HG02973 (cell line): Measurements from ENCODE around the gene LAMC1.
A peak's percentile ranks its signal among the peaks of the same experiment; 100 is the strongest.

Experiments
- ATAC-seq: cut with Tn5 transposase; IDR thresholded peaks from one replicate; pipeline ENCODE4 v1.9.1; 2021; ENCODE audit warnings: moderate library complexity; ENCODE audit not compliant: unreplicated experiment

The LAMC1 gene

DNA sequence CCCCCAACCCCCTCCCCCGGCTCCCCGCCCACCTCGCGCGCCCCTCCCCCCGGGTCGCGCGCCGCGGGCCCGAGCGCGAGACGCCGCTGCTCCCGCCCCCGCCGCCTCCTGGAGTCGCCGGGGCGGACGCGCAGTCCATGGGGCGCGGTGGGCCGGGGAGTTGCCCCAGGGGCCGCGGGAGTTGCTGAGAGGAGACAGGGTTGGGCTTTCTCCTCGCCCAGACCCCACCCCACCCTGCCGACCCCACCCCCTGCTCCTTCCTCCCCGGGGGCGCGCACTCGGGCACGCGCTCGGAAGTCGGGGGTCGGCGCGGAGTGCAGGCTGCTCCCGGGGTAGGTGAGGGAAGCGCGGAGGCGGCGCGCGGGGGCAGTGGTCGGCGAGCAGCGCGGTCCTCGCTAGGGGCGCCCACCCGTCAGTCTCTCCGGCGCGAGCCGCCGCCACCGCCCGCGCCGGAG lies at the start of gene LAMC1:
Gene LAMC1 (plus strand): TSS at position 275 of the 455 bp plus-strand sequence. CDS start 297 bp downstream, outside the sequence.
- peak; percentile 26 for ATAC-seq

DNA sequence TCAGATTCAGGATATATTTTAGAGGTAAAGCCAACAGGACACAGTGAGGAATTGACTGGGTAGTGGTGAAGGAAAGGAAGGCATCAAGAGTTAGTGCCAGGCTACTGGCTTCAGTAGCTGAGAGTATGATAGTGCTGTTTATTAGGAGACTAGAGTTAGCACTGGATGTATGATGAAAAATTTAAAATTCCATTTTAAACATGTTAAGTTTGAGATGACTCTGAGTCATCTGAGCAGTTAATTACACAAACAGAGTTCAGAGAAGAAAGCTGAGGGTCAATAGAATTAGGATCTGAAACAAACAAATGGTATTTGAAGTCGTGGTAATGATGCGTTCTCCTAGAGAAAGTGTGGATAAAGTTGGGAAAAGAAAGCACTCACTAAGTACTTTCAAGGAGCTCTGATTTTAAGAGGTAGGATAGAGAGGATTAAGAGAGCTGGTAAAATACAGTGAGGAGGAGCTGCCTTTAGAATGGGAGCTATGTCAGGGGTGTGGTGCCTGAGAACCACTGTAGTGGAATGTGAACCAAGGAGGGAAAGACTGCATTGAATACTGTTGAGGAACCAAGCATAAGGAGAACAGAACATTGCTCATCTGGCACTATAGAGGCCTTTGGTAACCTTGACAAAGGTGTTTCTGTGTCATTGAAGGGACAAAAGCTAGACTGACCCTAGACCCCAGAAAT lies 48.6 kb upstream of the LAMC1 start:
- no peak for ATAC-seq

- ATAC-seq = no peak
Observed at GRCh38 chr1:182977480-182977879, 45.7 kb upstream of the LAMC1 start.

DNA sequence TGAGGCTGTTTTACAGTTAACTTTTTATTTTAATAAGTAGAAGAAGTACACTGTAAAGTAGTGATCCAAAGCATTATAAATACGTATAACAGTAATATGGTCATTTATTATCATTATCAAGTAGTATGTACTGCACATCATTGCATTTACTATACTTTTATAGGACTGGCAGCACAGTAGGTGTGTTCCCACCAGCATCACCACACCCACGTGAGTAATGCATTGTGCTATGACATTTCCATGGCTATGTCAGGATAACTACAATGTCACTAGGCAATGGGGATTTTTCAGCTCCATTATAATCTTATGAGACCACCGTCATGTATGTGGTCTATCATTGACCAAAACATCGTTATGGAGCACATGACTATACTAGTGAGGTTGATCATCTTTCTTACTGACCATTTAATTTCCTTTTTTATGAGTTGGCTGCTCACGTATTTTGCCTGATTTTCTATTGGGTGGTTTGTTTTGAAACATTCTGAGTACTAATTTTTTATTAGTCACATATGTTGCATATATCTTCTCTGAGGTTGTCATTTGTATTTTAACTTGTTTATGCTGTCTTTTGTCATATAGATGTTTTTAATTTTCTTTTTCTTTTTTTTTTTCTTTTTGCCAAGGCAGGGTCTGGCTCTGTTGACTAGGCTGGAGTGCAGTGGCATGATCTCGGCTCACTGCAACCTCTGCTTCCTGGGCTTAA lies 44.9 kb upstream of the LAMC1 start:
- ATAC-seq = no peak

GRCh38 chr1:182984138-182984537 lies 39.1 kb upstream of the LAMC1 start:
- ATAC-seq = no peak

GRCh38 chr1:182984621-182985020 lies 38.6 kb upstream of the LAMC1 start:
- no peak for ATAC-seq

GRCh38 chr1:182985876-182986275 lies 37.3 kb upstream of the LAMC1 start:
- ATAC-seq = no peak

- ATAC-seq = no peak
Observed at GRCh38 chr1:182990413-182991144, 32.6 kb upstream of the LAMC1 start.

DNA sequence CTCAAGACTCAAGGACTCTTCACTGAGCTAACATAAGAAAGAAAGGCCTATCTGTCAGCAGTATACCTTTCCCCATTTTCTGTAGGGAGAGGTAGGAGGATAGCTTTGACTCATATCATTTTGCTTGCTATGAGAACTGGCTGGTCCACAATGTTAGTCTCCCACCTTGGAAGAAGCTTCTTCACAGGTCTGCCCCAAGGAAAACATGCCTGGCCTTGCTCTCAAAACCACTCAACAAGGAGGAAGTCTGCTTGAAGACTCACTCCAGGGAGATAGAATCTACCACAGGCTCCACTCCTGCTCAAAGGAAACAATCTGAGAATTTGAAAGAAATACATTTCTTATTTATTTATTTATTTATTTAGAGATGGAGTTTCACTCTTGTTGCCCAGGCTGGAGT lies 29.5 kb upstream of the LAMC1 start:
- no peak for ATAC-seq

DNA sequence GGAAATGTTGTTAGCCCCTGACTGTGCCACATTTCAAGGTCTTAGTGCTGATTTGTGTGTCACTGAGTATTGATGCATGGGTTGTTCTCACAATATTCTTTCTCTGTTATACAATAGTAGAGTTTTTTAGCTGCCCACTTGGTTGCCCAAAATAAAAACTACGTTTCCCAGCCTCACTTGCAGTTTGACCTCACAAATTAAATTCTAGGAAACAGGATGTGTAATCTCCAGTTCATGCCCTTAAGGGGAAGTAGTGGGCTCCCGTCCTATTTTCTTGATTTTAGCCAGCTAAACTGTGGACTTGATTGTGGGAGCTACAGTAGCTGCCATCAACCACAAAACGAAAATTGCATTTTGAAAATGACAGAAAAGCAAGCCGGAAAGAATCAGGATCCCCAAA lies 27.3 kb upstream of the LAMC1 start:
- no peak for ATAC-seq

DNA sequence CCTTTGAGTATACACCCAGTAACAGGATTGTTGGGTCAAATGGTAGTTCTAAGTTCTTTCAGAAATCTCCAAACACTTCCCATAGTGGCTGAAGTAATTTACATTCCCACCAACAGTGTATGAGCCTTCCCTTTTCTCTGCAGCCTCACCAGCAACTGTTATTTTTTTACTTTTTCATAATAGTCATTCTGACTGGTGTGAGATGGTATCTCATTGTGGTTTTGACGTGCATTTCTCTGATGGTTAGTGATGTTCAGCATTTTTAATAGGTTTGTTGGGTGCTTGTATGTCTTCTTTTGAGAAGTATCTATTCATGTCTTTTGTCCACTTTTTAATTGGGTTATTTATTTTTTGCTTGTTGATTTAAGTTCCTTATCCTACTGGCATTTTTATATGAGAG lies 26.4 kb upstream of the LAMC1 start:
- ATAC-seq = no peak

- ATAC-seq = no peak
Observed at GRCh38 chr1:182998482-182998881, 24.7 kb upstream of the LAMC1 start.

GRCh38 chr1:183000167-183000962 lies 22.9 kb upstream of the LAMC1 start:
- no peak for ATAC-seq

DNA sequence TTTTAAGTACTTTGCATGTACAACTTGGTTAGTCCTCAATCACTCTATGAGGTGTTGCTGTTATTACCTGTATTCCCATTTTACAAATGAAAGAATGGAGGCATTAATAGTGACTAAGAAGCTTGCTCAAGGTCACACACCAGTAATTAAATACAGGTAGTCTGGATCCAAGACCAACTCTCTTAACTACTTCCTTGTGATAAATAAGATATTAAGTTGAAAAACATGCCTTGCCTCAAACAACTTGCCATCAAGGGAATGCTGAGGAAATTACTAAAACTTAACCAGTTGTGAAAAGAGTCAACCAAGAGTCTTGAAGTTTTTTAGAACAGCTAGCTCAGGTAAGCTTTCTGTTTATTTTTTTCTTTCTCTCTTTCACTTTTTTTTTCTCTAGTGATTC lies 21.0 kb upstream of the LAMC1 start:
- no peak for ATAC-seq

GRCh38 chr1:183002797-183003196 lies 20.4 kb upstream of the LAMC1 start:
- ATAC-seq = no peak

DNA sequence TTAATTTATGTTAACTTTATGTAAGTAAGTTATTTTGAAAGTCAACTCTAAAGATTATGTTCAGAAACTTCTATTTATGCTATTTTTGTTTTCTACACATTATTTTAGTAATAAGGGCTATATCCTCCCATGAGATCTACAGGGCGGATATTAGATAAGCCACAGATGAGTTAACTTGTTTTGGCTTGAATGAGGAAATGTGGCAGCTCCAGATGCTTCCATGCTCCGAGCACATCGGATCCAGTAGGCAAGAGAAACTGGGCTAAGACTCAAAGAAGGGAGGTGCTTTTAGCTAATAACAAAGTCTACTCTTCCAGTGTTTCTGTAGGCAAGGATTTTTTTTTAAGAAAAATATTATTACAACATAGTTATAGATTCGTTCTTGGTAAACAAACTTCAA lies 20.0 kb upstream of the LAMC1 start:
- no peak for ATAC-seq

GRCh38 chr1:183004141-183004540 lies 19.1 kb upstream of the LAMC1 start:
- no peak for ATAC-seq

DNA sequence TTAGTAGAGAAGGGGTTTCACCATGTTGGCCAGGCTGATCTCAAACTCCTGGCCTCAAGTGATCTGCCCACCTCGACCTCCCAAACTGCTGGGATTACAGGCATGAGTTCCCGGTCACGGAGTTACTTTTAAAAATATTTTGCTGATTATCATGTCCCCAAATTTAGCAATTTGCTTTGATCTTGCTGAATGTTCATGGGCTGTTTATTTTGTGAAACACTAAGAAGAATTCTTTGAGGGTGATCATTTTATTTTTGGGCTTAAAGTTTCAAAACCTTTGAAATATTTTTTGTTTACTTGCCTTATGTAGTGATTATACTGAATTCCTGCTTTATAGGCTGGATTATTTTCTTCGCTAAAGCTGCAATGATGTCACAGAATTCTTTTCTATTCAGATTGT lies 11.4 kb upstream of the LAMC1 start:
- ATAC-seq = no peak

DNA sequence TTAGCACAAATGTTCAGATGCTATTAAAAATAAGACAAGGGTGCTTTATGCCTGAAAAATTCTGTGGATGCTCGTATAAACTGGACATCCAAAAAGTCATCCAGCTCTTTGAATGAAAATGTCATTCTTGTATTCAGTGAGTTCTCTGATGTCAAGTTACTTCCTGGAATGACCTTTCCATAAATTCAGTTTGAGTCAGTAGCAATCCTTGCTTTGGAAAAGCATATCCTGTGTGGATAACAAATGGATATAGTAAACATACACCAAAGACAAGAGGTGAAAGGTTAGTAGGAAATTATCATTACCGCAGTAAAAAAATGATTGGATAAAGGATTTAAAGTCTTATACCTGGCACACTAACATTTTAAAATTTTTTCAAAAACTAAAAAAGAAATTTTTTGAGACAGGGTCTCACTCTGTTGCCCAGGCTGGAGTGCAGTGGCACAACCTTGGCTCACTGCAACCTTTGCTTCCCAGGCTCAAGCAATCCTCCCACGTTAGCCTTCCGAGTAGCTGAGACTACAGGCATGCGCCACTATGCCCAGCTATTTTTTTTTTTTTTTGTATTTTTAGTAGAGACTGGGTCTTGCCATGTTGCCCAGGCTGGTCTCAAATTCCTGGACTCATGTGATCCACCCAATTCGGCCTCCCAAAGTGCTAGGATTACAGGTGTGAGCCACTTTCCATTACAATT lies 10.8 kb upstream of the LAMC1 start:
- no peak for ATAC-seq

- no peak for ATAC-seq
Observed at GRCh38 chr1:183019139-183019740, 4.0 kb upstream of the LAMC1 start.
